MG63 (cell line): ENCODE measurements around the gene TMEM87B. TPM values are rescaled to one million over a fixed set of nuclear protein-coding genes. Genes with fewer than 3 reads are reported as not detected.

Source experiments
- DNase-seq: peaks from one replicate; pipeline ENCODE4 v3.0.0-alpha.2; 2020
- H3K27me3 ChIP-seq: fragments of 250-450 bp; sonication (Bioruptor Pico); 2 replicates; pipeline ENCODE4 v1.5.1; 2020; ENCODE audit warnings: mild to moderate bottlenecking, moderate library complexity
- H3K36me3 ChIP-seq: fragments of 250-450 bp; sonication (Bioruptor Pico); 2 replicates; pipeline ENCODE4 v1.5.1; 2020; ENCODE audit warnings: mild to moderate bottlenecking, moderate library complexity
- H3K4me3 ChIP-seq: fragments of 250-450 bp; sonication (Bioruptor Pico); 2 replicates; pipeline ENCODE4 v1.5.1; 2020; ENCODE audit warnings: mild to moderate bottlenecking, moderate library complexity
- H3K9me3 ChIP-seq: fragments of 250-450 bp; sonication (Bioruptor Pico); 2 replicates; pipeline ENCODE4 v1.5.1; 2020; ENCODE audit warnings: mild to moderate bottlenecking, moderate library complexity
- total RNA-seq: library from RNA; depleted of rRNA; stranded (reverse); fragments of >200 nt; shearing (Covaris generic); gene quantifications from 2 replicates; pipeline ENCODE4 v1.2.3, GENCODE V29; 2014; ENCODE audit warnings: low replicate concordance; rRNA removed

Gene TMEM87B
- total RNA-seq = 7.0 and 32.9 TPM in 2 replicates

GRCh38 chr2:112054847-112055729, at the start of gene TMEM87B:
Gene TMEM87B, plus strand, starts transcription at chr2:112055269. Its CDS starts 323 bp downstream, at chr2:112055592.
- H3K4me3 ChIP-seq = peak within 1 kb of the TSS; percentile 74
- peak; percentile 98 for DNase-seq
- H3K9me3 ChIP-seq = no peaks in the 10 kb centered on the region
- H3K36me3 ChIP-seq = peaks cover 7% of the 10 kb centered on the region
- H3K27me3 ChIP-seq = no peaks in the 10 kb centered on the region

- no peak overlapping the region for H3K4me3 ChIP-seq
- no peaks in the 10 kb centered on the region; the same call in 1 of the 2 replicates for H3K27me3 ChIP-seq
- H3K36me3 ChIP-seq = no peaks in the 10 kb centered on the region
- no peak for DNase-seq
- H3K9me3 ChIP-seq = peaks cover 2% of the 10 kb centered on the region
These were observed 49.5 kb upstream of the TMEM87B start for GRCh38 chr2:112005406-112006075.

- no peaks in the 10 kb centered on the region for H3K36me3 ChIP-seq
- peak; percentile 75 for DNase-seq
- H3K9me3 ChIP-seq = no peaks in the 10 kb centered on the region; the same call in 1 of the 2 replicates
These were observed 49.0 kb upstream of the TMEM87B start for GRCh38 chr2:112006076-112006410.

GRCh38 chr2:112007493-112007892, 47.6 kb upstream of the TMEM87B start:
- no peak for DNase-seq
- Histone ChIP-seq H3K27me3 (no peaks in the 10 kb centered on the region; the same call in 1 of the 2 replicates), H3K36me3 (no peaks in the 10 kb centered on the region), H3K9me3 (no peaks in the 10 kb centered on the region; the same call in 1 of the 2 replicates), H3K4me3 (no peak overlapping the region)

More at GRCh38 chr2:112006076-112006410, 49.0 kb upstream of the TMEM87B start:
- Histone ChIP-seq H3K4me3 (no peak overlapping the region), H3K27me3 (no peaks in the 10 kb centered on the region; the same call in 1 of the 2 replicates)

GRCh38 chr2:112008910-112009485, 46.1 kb upstream of the TMEM87B start:
- H3K27me3 ChIP-seq = no peaks in the 10 kb centered on the region; the same call in 1 of the 2 replicates
- H3K9me3 ChIP-seq = no peaks in the 10 kb centered on the region
- DNase-seq = no peak
- no peak overlapping the region for H3K4me3 ChIP-seq
- no peaks in the 10 kb centered on the region for H3K36me3 ChIP-seq

- H3K27me3 ChIP-seq = no peaks in the 10 kb centered on the region; the same call in 1 of the 2 replicates
- DNase-seq = no peak
- no peak overlapping the region for H3K4me3 ChIP-seq
- no peaks in the 10 kb centered on the region for H3K36me3 ChIP-seq
- no peaks in the 10 kb centered on the region for H3K9me3 ChIP-seq
These were observed 44.3 kb upstream of the TMEM87B start for GRCh38 chr2:112010751-112011150.

- no peak for DNase-seq
These were observed 42.5 kb upstream of the TMEM87B start for GRCh38 chr2:112012556-112012955.

GRCh38 chr2:112018846-112019245, 36.2 kb upstream of the TMEM87B start:
- H3K4me3 ChIP-seq = no peak overlapping the region
- DNase-seq = no peak
- peaks cover 2% of the 10 kb centered on the region; the same call in 1 of the 2 replicates for H3K27me3 ChIP-seq
- no peaks in the 10 kb centered on the region for H3K36me3 ChIP-seq
- no peaks in the 10 kb centered on the region for H3K9me3 ChIP-seq

More at GRCh38 chr2:112012556-112012955, 42.5 kb upstream of the TMEM87B start:
- H3K9me3 ChIP-seq = no peaks in the 10 kb centered on the region
- H3K27me3 ChIP-seq = no peaks in the 10 kb centered on the region; the same call in 1 of the 2 replicates
- H3K4me3 ChIP-seq = no peak overlapping the region
- no peaks in the 10 kb centered on the region for H3K36me3 ChIP-seq

- H3K27me3 ChIP-seq = peaks cover 2% of the 10 kb centered on the region; the same call in 1 of the 2 replicates
- H3K9me3 ChIP-seq = no peaks in the 10 kb centered on the region
- no peaks in the 10 kb centered on the region for H3K36me3 ChIP-seq
- DNase-seq = no peak
- H3K4me3 ChIP-seq = no peak overlapping the region
These were observed 35.5 kb upstream of the TMEM87B start for GRCh38 chr2:112019569-112019982.

- no peak for DNase-seq
- Histone ChIP-seq H3K36me3 (no peaks in the 10 kb centered on the region), H3K27me3 (peaks cover 2% of the 10 kb centered on the region; the same call in 1 of the 2 replicates), H3K4me3 (no peak overlapping the region), H3K9me3 (no peaks in the 10 kb centered on the region)
These were observed 34.5 kb upstream of the TMEM87B start for GRCh38 chr2:112020561-112020960.

- Histone ChIP-seq H3K27me3 (peaks cover 2% of the 10 kb centered on the region; the same call in 1 of the 2 replicates), H3K36me3 (no peaks in the 10 kb centered on the region), H3K9me3 (no peaks in the 10 kb centered on the region), H3K4me3 (no peak overlapping the region)
- DNase-seq = no peak
These were observed 33.8 kb upstream of the TMEM87B start for GRCh38 chr2:112021290-112021689.

- Histone ChIP-seq H3K4me3 (no peak overlapping the region), H3K27me3 (peaks cover 2% of the 10 kb centered on the region; the same call in 1 of the 2 replicates), H3K36me3 (no peaks in the 10 kb centered on the region), H3K9me3 (no peaks in the 10 kb centered on the region)
- DNase-seq = no peak
These were observed 33.3 kb upstream of the TMEM87B start for GRCh38 chr2:112021781-112022231.

- no peaks in the 10 kb centered on the region for H3K36me3 ChIP-seq
- H3K27me3 ChIP-seq = peaks cover 2% of the 10 kb centered on the region; the same call in 1 of the 2 replicates
- H3K9me3 ChIP-seq = no peaks in the 10 kb centered on the region
- no peak for DNase-seq
- no peak overlapping the region for H3K4me3 ChIP-seq
These were observed 31.4 kb upstream of the TMEM87B start for GRCh38 chr2:112023707-112024106.

- H3K27me3 ChIP-seq = no peaks in the 10 kb centered on the region; the same call in 1 of the 2 replicates
- H3K36me3 ChIP-seq = no peaks in the 10 kb centered on the region
- no peak overlapping the region for H3K4me3 ChIP-seq
- DNase-seq = no peak
- H3K9me3 ChIP-seq = no peaks in the 10 kb centered on the region
These were observed 30.8 kb upstream of the TMEM87B start for GRCh38 chr2:112024231-112024630.

- Histone ChIP-seq H3K4me3 (no peak overlapping the region), H3K27me3 (no peaks in the 10 kb centered on the region; the same call in 1 of the 2 replicates), H3K36me3 (no peaks in the 10 kb centered on the region), H3K9me3 (no peaks in the 10 kb centered on the region)
- no peak for DNase-seq
These were observed 30.1 kb upstream of the TMEM87B start for GRCh38 chr2:112024896-112025491.

- DNase-seq = no peak
- Histone ChIP-seq H3K4me3 (no peak overlapping the region), H3K27me3 (no peaks in the 10 kb centered on the region), H3K36me3 (no peaks in the 10 kb centered on the region), H3K9me3 (no peaks in the 10 kb centered on the region)
These were observed 28.6 kb upstream of the TMEM87B start for GRCh38 chr2:112026509-112026908.
